Osteocyte (in vitro differentiated cells): ENCODE data around the gene CABLES2. TPM values are rescaled to one million over a fixed set of nuclear protein-coding genes. Genes with fewer than 3 reads are reported as not detected.

Source experiments
- DNase-seq: peaks from one replicate; pipeline ENCODE4 v3.0.0; 2021; ENCODE audit warnings: mixed read lengths; ENCODE audit not compliant: unreplicated experiment; ENCODE audit errors: extremely low spot score
- H3K27ac Mint-ChIP-seq: one replicate; pipeline ENCODE4 v1.8.0; 2021; ENCODE audit warnings: mild to moderate bottlenecking, mixed read lengths; ENCODE audit not compliant: unreplicated experiment
- H3K27me3 Mint-ChIP-seq: one replicate; pipeline ENCODE4 v1.8.0; 2021; ENCODE audit warnings: mixed read lengths; ENCODE audit not compliant: unreplicated experiment
- H3K36me3 Mint-ChIP-seq: one replicate; pipeline ENCODE4 v1.8.0; 2021; ENCODE audit warnings: mixed read lengths; ENCODE audit not compliant: unreplicated experiment
- H3K4me1 Mint-ChIP-seq: one replicate; pipeline ENCODE4 v1.8.0; 2021; ENCODE audit warnings: mixed read lengths; ENCODE audit not compliant: unreplicated experiment
- H3K4me3 Mint-ChIP-seq: one replicate; pipeline ENCODE4 v1.8.0; 2021; ENCODE audit warnings: mild to moderate bottlenecking, moderate library complexity, mixed read lengths; ENCODE audit not compliant: unreplicated experiment
- H3K9me3 Mint-ChIP-seq: one replicate; pipeline ENCODE4 v1.8.0; 2021; ENCODE audit warnings: mixed read lengths; ENCODE audit not compliant: unreplicated experiment
- total RNA-seq: library from RNA; stranded (reverse); gene quantifications from 2 replicates; pipeline ENCODE4 v1.2.1, GENCODE V29; 2021
- TF ChIP-seq, protein P1 (sequence below): fragments of 200-600 bp; sonication (generic); IDR thresholded peaks from 2 replicates; pipeline ENCODE4 v1.5.0; 2021; ENCODE audit warnings: antibody characterized with exemption, mild to moderate bottlenecking, moderate library complexity

Gene CABLES2
- total RNA-seq, 1 donor from 2014 or later, result 8.8 TPM

DNA sequence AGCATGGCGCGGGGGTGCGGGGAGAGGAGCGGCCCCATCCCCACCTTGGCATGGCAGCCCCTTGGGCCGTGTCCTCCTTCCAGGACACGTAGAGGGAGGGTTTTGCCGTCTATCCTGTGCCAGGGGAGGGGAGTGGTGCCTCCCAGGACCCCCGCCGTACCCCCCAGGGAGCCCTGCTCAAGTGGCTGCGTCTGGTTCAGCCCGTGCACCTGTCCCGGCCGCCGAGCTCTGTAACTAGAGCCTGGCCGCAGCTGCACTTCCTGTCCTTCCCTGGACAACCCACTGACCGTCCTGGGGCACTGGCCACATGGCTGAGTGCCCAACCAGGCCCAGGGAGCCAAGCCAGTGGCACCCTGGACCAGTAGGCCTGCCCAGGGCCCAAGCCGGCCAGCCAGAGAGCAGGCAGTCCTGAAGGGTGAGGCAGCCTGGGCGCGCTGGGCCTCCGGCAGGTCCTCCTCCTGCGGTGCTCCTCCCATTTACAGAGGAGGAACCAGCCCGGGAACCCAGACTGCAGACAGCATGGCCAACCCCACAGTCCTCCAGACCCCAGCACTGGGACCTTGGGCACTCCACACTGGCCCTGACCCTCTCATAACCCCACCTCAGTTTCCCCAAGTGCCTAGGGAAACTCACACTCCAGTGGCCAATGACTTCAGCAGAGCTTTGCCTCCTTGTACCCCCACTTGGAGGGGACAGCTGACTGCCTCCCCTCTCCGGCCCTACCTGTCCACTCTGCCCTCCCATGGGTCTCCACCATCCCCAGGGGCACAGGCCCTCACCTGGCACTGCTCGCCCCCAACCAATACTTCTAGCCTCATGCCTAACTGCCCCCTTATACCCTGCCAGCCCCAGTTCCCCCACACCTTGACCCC is 48.7 kb downstream of the CABLES2 start:
- H3K27me3 Mint-ChIP-seq, result no peaks in the 10 kb centered on the region
- H3K27ac Mint-ChIP-seq, result peak overlapping the region; percentile 65
- H3K4me3 Mint-ChIP-seq, result no peak overlapping the region
- TF ChIP-seq, protein P1, sequence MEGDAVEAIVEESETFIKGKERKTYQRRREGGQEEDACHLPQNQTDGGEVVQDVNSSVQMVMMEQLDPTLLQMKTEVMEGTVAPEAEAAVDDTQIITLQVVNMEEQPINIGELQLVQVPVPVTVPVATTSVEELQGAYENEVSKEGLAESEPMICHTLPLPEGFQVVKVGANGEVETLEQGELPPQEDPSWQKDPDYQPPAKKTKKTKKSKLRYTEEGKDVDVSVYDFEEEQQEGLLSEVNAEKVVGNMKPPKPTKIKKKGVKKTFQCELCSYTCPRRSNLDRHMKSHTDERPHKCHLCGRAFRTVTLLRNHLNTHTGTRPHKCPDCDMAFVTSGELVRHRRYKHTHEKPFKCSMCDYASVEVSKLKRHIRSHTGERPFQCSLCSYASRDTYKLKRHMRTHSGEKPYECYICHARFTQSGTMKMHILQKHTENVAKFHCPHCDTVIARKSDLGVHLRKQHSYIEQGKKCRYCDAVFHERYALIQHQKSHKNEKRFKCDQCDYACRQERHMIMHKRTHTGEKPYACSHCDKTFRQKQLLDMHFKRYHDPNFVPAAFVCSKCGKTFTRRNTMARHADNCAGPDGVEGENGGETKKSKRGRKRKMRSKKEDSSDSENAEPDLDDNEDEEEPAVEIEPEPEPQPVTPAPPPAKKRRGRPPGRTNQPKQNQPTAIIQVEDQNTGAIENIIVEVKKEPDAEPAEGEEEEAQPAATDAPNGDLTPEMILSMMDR, result no peak
- DNase-seq, result no peak
- H3K4me1 Mint-ChIP-seq, result peaks cover 63% of the 10 kb centered on the region
- no peaks in the 10 kb centered on the region for H3K36me3 Mint-ChIP-seq
- H3K9me3 Mint-ChIP-seq, result no peaks in the 10 kb centered on the region

DNA sequence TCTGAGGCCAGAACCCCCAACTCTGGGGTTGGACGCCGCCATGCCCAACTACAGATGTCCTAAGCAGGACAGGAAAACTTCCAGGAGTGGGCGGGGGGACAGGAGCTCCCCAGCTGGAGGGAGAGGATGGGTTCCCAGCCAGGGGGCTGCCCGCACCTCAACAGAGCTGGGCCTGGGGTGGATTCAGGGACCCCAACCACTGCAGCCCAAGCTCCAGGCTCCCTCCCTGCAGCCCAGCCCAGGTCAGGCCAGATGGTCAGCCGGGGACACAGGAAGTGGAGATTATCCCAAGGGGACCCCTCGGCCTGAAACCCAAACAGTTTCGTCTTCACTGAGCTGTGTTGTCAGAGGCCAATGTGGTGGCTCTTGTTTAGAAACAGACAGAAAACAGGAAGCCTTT is 49.4 kb downstream of the CABLES2 start:
- DNase-seq, result no peak
- H3K27ac Mint-ChIP-seq, result peak overlapping the region; percentile 81
- TF ChIP-seq, protein P1, result no peak
- no peaks in the 10 kb centered on the region for H3K27me3 Mint-ChIP-seq
- no peaks in the 10 kb centered on the region for H3K9me3 Mint-ChIP-seq
- no peak overlapping the region for H3K4me3 Mint-ChIP-seq
- H3K36me3 Mint-ChIP-seq, result no peaks in the 10 kb centered on the region
- peaks cover 61% of the 10 kb centered on the region for H3K4me1 Mint-ChIP-seq

DNA sequence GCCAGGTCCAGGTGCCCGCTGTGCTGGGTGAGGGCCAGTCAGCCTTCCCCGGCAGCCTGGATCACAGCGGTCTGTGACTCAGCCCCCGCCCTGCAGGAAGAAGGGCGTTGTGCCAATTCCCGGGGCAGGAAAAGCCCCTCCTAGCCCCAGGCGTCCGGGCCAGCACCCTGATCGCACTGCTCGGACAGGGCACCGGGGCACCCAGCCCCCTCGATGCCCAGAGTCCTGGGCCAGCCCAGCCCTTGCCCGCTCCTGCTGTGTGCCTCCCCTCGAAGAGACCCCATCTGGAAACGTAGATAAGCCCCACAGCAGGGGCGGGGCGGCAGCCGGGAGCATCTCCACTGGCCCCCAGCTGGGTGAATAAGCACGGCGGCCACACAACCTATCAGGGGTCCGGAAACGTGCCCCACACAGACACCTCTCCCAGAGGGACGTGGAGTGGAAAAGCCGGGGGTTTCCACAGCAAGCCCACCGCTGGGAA is 49.9 kb downstream of the CABLES2 start:
- TF ChIP-seq, protein P1, result no peak
- H3K27me3 Mint-ChIP-seq, result no peaks in the 10 kb centered on the region
- no peak overlapping the region for H3K4me3 Mint-ChIP-seq
- DNase-seq, result no peak
- no peaks in the 10 kb centered on the region for H3K36me3 Mint-ChIP-seq
- no peaks in the 10 kb centered on the region for H3K9me3 Mint-ChIP-seq
- H3K27ac Mint-ChIP-seq, result peak overlapping the region; percentile 81
- H3K4me1 Mint-ChIP-seq, result peaks cover 56% of the 10 kb centered on the region

DNA sequence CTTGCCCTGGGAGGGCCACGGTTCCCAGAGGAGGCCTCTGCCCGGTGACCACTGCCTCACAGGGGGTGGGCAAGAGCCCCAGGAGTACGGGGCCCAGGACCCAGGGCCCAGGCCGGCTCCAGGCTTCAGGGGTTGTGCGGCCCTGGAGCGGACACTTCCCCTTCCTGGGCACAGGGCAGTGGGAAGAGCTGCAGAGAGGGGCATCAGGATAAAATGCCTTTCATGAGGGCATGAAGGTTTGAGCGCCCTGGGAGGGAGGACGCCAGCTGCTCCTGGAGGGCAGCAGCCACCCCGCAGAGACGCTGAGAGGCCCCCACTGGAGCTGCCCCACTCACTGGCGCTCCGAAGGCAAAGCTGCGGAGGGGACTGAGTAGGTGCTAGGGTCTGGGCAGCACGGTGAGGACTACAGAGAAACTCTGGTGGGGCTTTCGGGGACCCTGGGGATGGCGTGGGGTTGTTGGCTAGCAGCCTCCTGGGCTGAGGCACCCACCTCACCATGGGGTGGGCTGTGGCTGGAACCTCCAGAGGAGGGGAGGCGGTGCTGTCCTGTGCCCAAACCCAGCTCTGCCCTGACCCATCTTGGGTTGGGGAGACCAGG is 50.4 kb downstream of the CABLES2 start:
- Mint-ChIP-seq H3K27me3 (no peaks in the 10 kb centered on the region), H3K4me1 (peaks cover 52% of the 10 kb centered on the region), H3K36me3 (no peaks in the 10 kb centered on the region), H3K27ac (peak overlapping the region; percentile 81), H3K4me3 (peak overlapping the region; percentile 48), H3K9me3 (no peaks in the 10 kb centered on the region)
- TF ChIP-seq, protein P1, result no peak
- no peak for DNase-seq
